Transverse colon (tissue), 4 donors: Measurements from ENCODE around the gene PRKAR1B.

Experiments used
- POLR2A ChIP-seq: fragments of 450-650 bp; IDR thresholded peaks from one replicate; pipeline ENCODE4 v1.6.1; 2016; ENCODE audit warnings: antibody characterized with exemption, mild to moderate bottlenecking, moderate library complexity
- POLR2AphosphoS5 ChIP-seq, 3 donors: sonication (generic); formaldehyde crosslinking; IDR thresholded peaks; one replicate each; pipeline ENCODE4 v1.6.1; 2016; ENCODE audit warnings: antibody characterized with exemption in 3 of 3
- TF ChIP-seq, protein P1 (sequence below), 5 experiments: fragments of 200-600 bp in 3 of 5; fragments of 450-650 bp in 2 of 5; sonication (generic) in 3 of 5; IDR thresholded peaks; 1 replicate in 2 of 5; 2 replicates in 3 of 5; pipeline ENCODE4 v1.5.1; 2016 to 2017; ENCODE audit warnings: antibody characterized with exemption in 5 of 5, inconsistent platforms in 3 of 5, mild to moderate bottlenecking in 2 of 5, moderate library complexity in 1 of 5

GRCh38 chr7:517774-518629 lies 209.1 kb downstream of the PRKAR1B start:
- TF ChIP-seq, protein P1, sequence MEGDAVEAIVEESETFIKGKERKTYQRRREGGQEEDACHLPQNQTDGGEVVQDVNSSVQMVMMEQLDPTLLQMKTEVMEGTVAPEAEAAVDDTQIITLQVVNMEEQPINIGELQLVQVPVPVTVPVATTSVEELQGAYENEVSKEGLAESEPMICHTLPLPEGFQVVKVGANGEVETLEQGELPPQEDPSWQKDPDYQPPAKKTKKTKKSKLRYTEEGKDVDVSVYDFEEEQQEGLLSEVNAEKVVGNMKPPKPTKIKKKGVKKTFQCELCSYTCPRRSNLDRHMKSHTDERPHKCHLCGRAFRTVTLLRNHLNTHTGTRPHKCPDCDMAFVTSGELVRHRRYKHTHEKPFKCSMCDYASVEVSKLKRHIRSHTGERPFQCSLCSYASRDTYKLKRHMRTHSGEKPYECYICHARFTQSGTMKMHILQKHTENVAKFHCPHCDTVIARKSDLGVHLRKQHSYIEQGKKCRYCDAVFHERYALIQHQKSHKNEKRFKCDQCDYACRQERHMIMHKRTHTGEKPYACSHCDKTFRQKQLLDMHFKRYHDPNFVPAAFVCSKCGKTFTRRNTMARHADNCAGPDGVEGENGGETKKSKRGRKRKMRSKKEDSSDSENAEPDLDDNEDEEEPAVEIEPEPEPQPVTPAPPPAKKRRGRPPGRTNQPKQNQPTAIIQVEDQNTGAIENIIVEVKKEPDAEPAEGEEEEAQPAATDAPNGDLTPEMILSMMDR (IDR thresholded peaks at IDR 0.05): no peak
- TF ChIP-seq POLR2A (no peak), POLR2AphosphoS5 (IDR thresholded peaks at IDR 0.05) (peak in 1 of 3 donors; percentile 47)
